Upper lobe of left lung (tissue), 6 donors: ENCODE results near the gene PLGRKT. TPM values are rescaled to one million over a fixed set of nuclear protein-coding genes. Genes with fewer than 3 reads are reported as not detected.
A peak's percentile ranks its signal among the peaks of the same experiment; 100 is the strongest.

Source experiments
- ATAC-seq, 2 donors: fragments of 200-7000 bp; cut with Tn5 transposase; one replicate each; pipeline ENCODE4 v1.9.1; 2022; ENCODE audit warnings: mild to moderate bottlenecking in 2 of 2, moderate library complexity in 2 of 2; ENCODE audit not compliant: low FRiP score in 2 of 2
- DNase-seq, 2 donors: peaks; one replicate each; pipeline ENCODE4 v3.0.0-alpha.2; 2019 to 2020
- H3K27ac ChIP-seq, 4 donors: fragments of 200-600 bp; sonication (generic); one replicate each; pipeline ENCODE4 v1.5.1; 2016 to 2019
- H3K27me3 ChIP-seq, 4 donors: fragments of 200-600 bp; sonication (generic); one replicate each; pipeline ENCODE4 v1.5.1; 2017 to 2019
- H3K36me3 ChIP-seq, 4 donors: fragments of 200-600 bp; sonication (generic); one replicate each; pipeline ENCODE4 v1.5.1; 2016 to 2019
- H3K4me1 ChIP-seq, 4 donors: fragments of 200-600 bp; sonication (generic); one replicate each; pipeline ENCODE4 v1.5.1; 2018 to 2019
- H3K4me3 ChIP-seq, 4 donors: fragments of 200-600 bp; sonication (generic); one replicate each; pipeline ENCODE4 v1.5.1; 2017 to 2019; ENCODE audit warnings: mild to moderate bottlenecking in 2 of 4, moderate library complexity in 1 of 4
- H3K9me3 ChIP-seq, 4 donors: fragments of 200-600 bp; sonication (generic); one replicate each; pipeline ENCODE4 v1.5.1; 2018 to 2019
- EP300 ChIP-seq, 4 donors: sonication (generic); formaldehyde crosslinking; IDR thresholded peaks; one replicate each; pipeline ENCODE4 v1.5.1; 2017; ENCODE audit warnings: antibody characterized with exemption in 4 of 4, control low read depth in 2 of 4
- POLR2A ChIP-seq, 4 donors: fragments of 450-650 bp; IDR thresholded peaks; one replicate each; pipeline ENCODE4 v1.5.1; 2016 to 2017; ENCODE audit warnings: antibody characterized with exemption in 4 of 4, mild to moderate bottlenecking in 2 of 4
- POLR2AphosphoS5 ChIP-seq, 2 donors: sonication (generic); formaldehyde crosslinking; IDR thresholded peaks; one replicate each; pipeline ENCODE4 v1.5.1; 2017; ENCODE audit warnings: antibody characterized with exemption in 2 of 2
- WGBS, 2 donors: methylation state at CpG; one replicate each; pipeline ENCODE4 v1.1.5; 2017 to 2018; 5-methylcytosine and 5-hydroxymethylcytosine counted together
- total RNA-seq, 6 donors: library from RNA; depleted of rRNA in 4 of 6; stranded (reverse); fragments of >200 nt in 4 of 6; gene quantifications; one replicate each; pipeline versions ENCODE4 v1.1.0 to v1.2.1, GENCODE V29; 2016 to 2021
- TF ChIP-seq, protein P1 (sequence below), 6 experiments: fragments of 450-650 bp in 4 of 6; fragments of 200-600 bp in 2 of 6; sonication (generic) in 2 of 6; IDR thresholded peaks; one replicate each; pipeline ENCODE4 v1.5.1; 2016 to 2019; ENCODE audit warnings: antibody characterized with exemption in 6 of 6
- donor health status: DM: no; HTN: no; CAD: no; lungs with moderate emphysema.
- donor health status: DM: no; HTN: yes; CAD: no; lungs with severe emphysema.

PLGRKT gene
- total RNA-seq, 6 donors from 2014 or later: 3.1 to 19.3 (median 14.4) TPM

DNA sequence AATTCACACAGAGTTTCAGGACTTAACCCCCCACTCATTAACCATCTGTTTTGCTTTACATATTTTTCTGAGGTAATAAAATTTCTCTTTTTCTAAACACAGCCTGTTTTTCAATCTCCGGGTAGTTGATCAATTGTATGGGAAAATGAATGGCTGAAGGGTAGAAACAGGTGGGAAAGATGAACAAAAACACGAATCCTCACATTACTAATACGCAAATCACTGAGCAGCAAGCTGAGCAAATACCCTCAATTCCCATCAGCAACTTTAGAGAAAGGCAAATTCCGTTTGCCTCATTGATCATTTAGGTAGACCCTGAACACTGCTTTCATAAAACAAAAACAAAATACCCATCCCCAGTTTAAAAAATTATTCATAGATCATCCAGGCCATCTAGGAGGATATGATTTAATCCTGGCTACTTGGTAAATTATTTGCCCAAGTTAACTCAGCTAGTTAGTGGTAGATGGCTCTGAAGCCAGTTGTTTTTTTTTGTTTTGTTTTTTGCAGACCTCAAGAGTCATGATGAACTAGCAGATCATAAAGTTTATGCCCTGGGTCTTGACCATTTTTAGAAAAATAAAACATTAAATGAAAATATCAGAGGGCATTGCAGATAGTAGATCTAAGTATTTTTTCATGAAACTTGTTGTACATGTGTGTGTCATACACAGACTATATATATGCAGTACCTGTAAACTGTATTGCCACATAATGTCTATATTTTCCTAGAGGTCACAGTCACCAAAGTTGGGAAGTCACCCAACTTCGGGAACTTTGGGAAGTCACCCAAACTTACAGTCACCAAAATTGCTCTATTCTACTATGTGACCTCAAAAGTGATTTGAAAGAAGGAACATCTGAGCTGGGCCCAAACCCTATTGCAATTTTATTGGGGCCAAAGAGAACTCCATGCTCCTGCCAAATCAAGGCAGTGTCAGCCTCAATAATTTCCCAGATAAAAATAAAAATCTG is 11.0 kb upstream of the PLGRKT start:
- TF ChIP-seq POLR2A (IDR thresholded peaks at IDR 0.05) (no peak), EP300 (IDR thresholded peaks at IDR 0.05) (no peak), POLR2AphosphoS5 (IDR thresholded peaks at IDR 0.05) (no peak)
- TF ChIP-seq, protein P1, sequence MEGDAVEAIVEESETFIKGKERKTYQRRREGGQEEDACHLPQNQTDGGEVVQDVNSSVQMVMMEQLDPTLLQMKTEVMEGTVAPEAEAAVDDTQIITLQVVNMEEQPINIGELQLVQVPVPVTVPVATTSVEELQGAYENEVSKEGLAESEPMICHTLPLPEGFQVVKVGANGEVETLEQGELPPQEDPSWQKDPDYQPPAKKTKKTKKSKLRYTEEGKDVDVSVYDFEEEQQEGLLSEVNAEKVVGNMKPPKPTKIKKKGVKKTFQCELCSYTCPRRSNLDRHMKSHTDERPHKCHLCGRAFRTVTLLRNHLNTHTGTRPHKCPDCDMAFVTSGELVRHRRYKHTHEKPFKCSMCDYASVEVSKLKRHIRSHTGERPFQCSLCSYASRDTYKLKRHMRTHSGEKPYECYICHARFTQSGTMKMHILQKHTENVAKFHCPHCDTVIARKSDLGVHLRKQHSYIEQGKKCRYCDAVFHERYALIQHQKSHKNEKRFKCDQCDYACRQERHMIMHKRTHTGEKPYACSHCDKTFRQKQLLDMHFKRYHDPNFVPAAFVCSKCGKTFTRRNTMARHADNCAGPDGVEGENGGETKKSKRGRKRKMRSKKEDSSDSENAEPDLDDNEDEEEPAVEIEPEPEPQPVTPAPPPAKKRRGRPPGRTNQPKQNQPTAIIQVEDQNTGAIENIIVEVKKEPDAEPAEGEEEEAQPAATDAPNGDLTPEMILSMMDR (IDR thresholded peaks at IDR 0.05): no peak
- no peaks in the 10 kb centered on the region for H3K9me3 ChIP-seq
- WGBS, 2 donors: 81 to 90% methylated on average over 5 of the region's 5 CpGs
- H3K27me3 ChIP-seq: no peaks in the 10 kb centered on the region
- peaks cover 24 to 39% (median 30%) of the 10 kb centered on the region in 4 donors for H3K4me1 ChIP-seq
- H3K27ac ChIP-seq: peak overlapping the region; percentile 78 to 89 (median 88)
- DNase-seq: no peak
- H3K4me3 ChIP-seq: no peak overlapping the region
- H3K36me3 ChIP-seq: no peaks in the 10 kb centered on the region
- no peak for ATAC-seq

DNA sequence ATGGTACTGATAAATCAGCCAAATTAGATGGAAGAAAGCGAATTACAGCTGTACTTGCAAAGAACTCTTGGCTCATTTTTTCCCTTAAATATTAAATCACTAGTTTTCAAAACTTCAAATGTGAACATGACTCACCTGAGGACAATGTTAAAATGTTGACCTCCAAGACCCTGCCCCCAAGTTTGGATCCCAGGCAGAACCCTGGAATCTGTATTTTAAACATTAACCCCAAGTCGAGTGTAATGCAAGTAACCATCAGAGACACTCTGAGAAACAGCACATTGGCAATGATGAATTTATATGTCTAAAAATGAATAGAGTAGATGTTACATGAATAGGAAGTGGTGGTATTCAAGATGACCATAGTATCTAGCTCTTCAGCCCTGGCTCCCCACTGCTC is 10.3 kb upstream of the PLGRKT start:
- no peak for DNase-seq
- H3K36me3 ChIP-seq: no peaks in the 10 kb centered on the region
- H3K27me3 ChIP-seq: no peaks in the 10 kb centered on the region
- no peak overlapping the region for H3K4me3 ChIP-seq
- ATAC-seq: no peak
- H3K4me1 ChIP-seq: peaks cover 21 to 33% (median 26%) of the 10 kb centered on the region in 4 donors
- TF ChIP-seq EP300 (IDR thresholded peaks at IDR 0.05): no peak
- TF ChIP-seq, protein P1 (IDR thresholded peaks at IDR 0.05): no peak
- TF ChIP-seq POLR2A (IDR thresholded peaks at IDR 0.05): no peak
- TF ChIP-seq POLR2AphosphoS5 (IDR thresholded peaks at IDR 0.05): no peak
- no peak overlapping the region for H3K27ac ChIP-seq
- WGBS, 2 donors: 82 to 88% methylated on average over 2 of the region's 2 CpGs
- H3K9me3 ChIP-seq: no peaks in the 10 kb centered on the region

DNA sequence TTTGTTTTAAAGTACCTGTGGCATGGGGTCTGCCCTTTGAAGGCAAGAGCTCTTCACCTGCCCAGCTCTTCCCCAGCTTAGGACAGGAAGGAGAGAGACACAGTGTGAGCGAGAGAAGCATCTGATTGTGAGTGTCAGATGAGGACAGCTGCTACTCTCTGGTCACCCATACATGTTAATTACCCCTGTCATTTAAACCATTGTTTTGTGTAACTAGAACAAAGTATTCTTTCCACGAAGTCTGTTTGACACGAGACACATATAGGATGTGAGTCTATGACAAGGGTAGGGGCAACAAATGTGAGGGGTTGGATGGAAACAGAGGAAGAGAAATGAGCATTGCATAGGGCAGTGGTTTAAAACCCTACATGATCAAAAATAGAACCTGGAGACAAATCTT is 9.6 kb upstream of the PLGRKT start:
- TF ChIP-seq POLR2A (IDR thresholded peaks at IDR 0.05): no peak
- no peak for TF ChIP-seq POLR2AphosphoS5 (IDR thresholded peaks at IDR 0.05)
- TF ChIP-seq, protein P1 (IDR thresholded peaks at IDR 0.05): no peak
- no peak for TF ChIP-seq EP300 (IDR thresholded peaks at IDR 0.05)
- ATAC-seq (no peak), DNase-seq (no peak)
- Histone ChIP-seq H3K27ac (no peak overlapping the region), H3K27me3 (no peaks in the 10 kb centered on the region), H3K9me3 (no peaks in the 10 kb centered on the region), H3K36me3 (no peaks in the 10 kb centered on the region), H3K4me1 (peaks cover 14 to 27% (median 23%) of the 10 kb centered on the region in 4 donors), H3K4me3 (no peak overlapping the region)
- WGBS, 2 donors: 79 to 81% methylated on average over 3 of the region's 3 CpGs

DNA sequence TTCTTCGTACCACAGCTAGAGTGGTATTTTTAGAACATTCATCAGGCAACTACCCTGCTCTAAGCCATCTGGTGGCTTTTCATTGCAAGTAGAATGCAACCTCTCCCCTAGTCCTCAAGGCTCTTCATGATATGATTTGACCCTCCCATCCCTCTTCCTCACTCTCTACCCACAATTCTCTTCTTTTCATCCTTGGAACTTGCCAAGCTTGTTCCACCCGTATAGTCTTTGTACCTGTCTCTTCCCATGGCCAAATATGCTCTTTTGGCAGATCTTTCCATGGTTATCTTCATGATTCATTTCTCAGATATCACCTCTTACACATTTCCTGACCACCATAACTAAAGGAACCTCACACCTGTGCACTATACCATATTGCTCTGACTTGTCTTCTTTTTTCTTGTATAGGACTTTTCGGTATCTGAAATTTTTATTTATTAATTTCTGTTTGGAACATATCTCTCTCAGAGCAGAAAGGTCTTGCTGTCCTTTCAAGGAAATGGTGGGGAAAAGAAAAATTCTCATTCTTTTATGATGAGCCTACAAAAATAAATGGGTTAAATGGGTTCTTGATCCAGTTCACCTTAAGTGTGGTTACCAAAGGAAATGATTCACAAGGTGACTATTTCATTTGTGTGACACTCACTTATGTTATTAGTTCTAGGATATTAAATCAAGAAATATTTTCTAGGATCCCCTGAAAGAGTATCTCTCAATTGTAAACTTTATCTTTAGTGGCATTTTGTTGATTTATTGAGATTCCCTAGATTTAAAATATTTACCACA is 8.9 kb upstream of the PLGRKT start:
- DNase-seq: no peak
- no peak for TF ChIP-seq POLR2AphosphoS5 (IDR thresholded peaks at IDR 0.05)
- no peak for TF ChIP-seq POLR2A (IDR thresholded peaks at IDR 0.05)
- TF ChIP-seq, protein P1 (IDR thresholded peaks at IDR 0.05): no peak
- no peaks in the 10 kb centered on the region for H3K27me3 ChIP-seq
- no peak overlapping the region for H3K4me3 ChIP-seq
- 82 to 85% methylated on average over 3 of the region's 3 CpGs for WGBS, 2 donors
- no peaks in the 10 kb centered on the region for H3K36me3 ChIP-seq
- H3K4me1 ChIP-seq: peaks cover 10 to 20% (median 16%) of the 10 kb centered on the region in 4 donors
- no peak overlapping the region for H3K27ac ChIP-seq
- H3K9me3 ChIP-seq: no peaks in the 10 kb centered on the region
- ATAC-seq: no peak
